Measurements from ENCODE around the gene FUZ. TPM values are rescaled to one million over a fixed set of nuclear protein-coding genes. Genes with fewer than 3 reads are reported as not detected.

Gene FUZ
- total RNA-seq, 4 donors from 2014 or later = 14.8 to 23.0 (median 20.1) TPM

GRCh38 chr19:49860336-49861102 lies 47.4 kb upstream of the FUZ start:
- no peak for ATAC-seq
- TF ChIP-seq, protein P1, sequence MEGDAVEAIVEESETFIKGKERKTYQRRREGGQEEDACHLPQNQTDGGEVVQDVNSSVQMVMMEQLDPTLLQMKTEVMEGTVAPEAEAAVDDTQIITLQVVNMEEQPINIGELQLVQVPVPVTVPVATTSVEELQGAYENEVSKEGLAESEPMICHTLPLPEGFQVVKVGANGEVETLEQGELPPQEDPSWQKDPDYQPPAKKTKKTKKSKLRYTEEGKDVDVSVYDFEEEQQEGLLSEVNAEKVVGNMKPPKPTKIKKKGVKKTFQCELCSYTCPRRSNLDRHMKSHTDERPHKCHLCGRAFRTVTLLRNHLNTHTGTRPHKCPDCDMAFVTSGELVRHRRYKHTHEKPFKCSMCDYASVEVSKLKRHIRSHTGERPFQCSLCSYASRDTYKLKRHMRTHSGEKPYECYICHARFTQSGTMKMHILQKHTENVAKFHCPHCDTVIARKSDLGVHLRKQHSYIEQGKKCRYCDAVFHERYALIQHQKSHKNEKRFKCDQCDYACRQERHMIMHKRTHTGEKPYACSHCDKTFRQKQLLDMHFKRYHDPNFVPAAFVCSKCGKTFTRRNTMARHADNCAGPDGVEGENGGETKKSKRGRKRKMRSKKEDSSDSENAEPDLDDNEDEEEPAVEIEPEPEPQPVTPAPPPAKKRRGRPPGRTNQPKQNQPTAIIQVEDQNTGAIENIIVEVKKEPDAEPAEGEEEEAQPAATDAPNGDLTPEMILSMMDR (IDR thresholded peaks at IDR 0.05) = no peak
- no peak for TF ChIP-seq POLR2AphosphoS5 (IDR thresholded peaks at IDR 0.05)
- TF ChIP-seq POLR2A (IDR thresholded peaks at IDR 0.05) = no peak
- no peak for TF ChIP-seq EP300 (IDR thresholded peaks at IDR 0.05)
- H3K4me1 ChIP-seq = peaks cover 0 to 43% (median 4%) of the 10 kb centered on the region in 3 donors
- no peaks in the 10 kb centered on the region for H3K27me3 ChIP-seq
- H3K9me3 ChIP-seq = no peaks in the 10 kb centered on the region
- peak overlapping the region in 1 of 2 donors; percentile 14 for H3K4me3 ChIP-seq
- 49 to 56% methylated on average over 3 to 8 of the region's 17 CpGs for WGBS, 2 donors (ENCODE audit: low coverage in 1 of 2)
- H3K36me3 ChIP-seq = peaks cover 0 to 90% of the 10 kb centered on the region in 2 donors
- H3K27ac ChIP-seq = peak overlapping the region in 3 of 4 donors; percentile 49 to 73 (median 68)

DNA sequence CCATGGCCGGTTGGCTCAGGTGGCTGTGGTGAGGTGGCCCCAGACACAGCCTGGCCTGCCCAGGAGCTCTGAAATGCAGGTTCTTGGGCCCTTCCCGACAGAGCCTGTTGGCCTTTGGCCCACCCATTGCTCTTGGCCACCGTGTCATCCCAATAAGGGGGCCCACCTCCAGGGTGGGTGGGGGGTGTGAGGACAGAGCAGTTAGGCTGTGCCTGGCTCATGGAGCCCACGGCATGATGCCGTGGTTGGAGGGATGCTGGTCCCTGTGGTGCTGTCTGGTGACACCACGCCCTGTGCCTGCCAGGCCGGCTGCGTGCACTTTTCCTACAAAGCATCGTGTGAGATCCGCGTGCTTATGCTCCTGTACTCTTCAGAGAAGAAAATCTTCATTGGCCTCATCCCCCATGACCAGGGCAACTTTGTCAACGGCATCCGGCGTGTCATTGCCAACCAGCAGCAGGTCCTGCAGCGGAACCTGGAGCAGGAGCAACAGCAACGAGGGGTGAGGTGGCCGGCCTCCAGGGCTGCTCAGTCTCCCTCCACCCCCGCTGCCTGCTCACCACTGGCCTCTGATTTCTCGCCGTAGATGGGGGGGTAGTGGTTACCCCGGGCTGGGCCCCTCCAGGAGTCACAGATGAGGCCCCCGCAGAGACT lies 46.7 kb upstream of the FUZ start:
- peak overlapping the region in 2 of 4 donors; percentile 68 to 73 for H3K27ac ChIP-seq
- peaks cover 0 to 40% (median 0%) of the 10 kb centered on the region in 3 donors for H3K4me1 ChIP-seq
- 84% methylated on average over 6 of the region's 22 CpGs; no CpG with 5 or more reads in 1 of the 2 donors for WGBS, 2 donors (ENCODE audit: low coverage in 1 of 2)
- no peaks in the 10 kb centered on the region for H3K9me3 ChIP-seq
- no peak for ATAC-seq
- TF ChIP-seq POLR2AphosphoS5 (IDR thresholded peaks at IDR 0.05) (no peak), EP300 (IDR thresholded peaks at IDR 0.05) (no peak), POLR2A (IDR thresholded peaks at IDR 0.05) (no peak)
- TF ChIP-seq, protein P1 (IDR thresholded peaks at IDR 0.05) = no peak
- H3K27me3 ChIP-seq = no peaks in the 10 kb centered on the region
- peaks cover 0 to 98% of the 10 kb centered on the region in 2 donors for H3K36me3 ChIP-seq
- H3K4me3 ChIP-seq = no peak overlapping the region

DNA sequence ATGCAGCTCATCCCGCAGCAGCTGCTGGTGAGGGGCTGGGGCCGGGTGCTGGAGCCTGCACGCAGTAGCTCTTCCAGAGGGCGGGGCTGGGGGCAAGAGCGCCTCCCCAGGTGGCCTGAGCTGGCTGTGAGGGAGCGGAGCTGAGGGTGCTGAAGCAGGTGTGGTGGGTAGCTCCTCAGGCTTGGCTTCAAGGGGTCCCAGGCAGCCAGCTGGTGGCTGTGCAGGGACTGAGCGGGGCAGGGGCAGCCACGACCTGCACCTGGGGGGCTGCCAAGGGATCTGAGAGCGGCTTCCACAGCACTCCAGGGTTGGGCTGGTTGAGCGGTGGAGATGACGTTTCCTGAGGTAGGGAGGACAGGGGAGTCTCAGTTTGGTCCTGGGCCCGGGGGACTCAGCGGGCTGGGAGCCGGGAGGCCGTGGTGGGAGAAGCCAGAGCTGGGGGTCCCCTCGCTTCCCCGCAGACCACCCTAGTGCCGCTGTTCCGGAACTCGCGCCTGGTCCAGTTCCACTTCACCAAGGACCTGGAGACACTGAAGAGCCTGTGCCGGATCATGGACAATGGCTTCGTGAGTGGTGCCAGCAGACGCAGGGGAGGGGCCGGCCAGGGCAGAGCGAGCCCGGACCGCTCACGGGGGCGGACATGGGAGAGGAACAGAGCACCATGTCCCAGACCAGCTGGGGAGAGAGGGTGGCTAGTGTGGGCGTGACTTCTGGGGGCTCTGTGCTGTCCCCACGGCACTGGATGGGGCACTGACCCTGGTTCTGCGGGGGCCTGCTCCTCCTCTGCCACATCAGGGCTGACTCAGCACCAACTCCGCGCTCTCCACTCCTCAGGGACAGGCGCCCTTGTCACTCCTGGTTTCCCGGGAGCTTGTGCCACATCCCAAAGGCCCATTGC lies 45.2 kb upstream of the FUZ start:
- peak overlapping the region in 3 of 4 donors; percentile 11 to 73 (median 15) for H3K27ac ChIP-seq
- 88% methylated on average over 15 of the region's 37 CpGs; no CpG with 5 or more reads in 1 of the 2 donors for WGBS, 2 donors (ENCODE audit: low coverage in 1 of 2)
- ATAC-seq = no peak
- no peaks in the 10 kb centered on the region for H3K27me3 ChIP-seq
- no peak overlapping the region for H3K4me3 ChIP-seq
- H3K36me3 ChIP-seq = peaks cover 0 to 92% of the 10 kb centered on the region in 2 donors
- no peaks in the 10 kb centered on the region for H3K9me3 ChIP-seq
- peaks cover 0 to 48% (median 4%) of the 10 kb centered on the region in 3 donors for H3K4me1 ChIP-seq
- TF ChIP-seq, protein P1 (IDR thresholded peaks at IDR 0.05) = no peak
- TF ChIP-seq POLR2AphosphoS5 (IDR thresholded peaks at IDR 0.05) = no peak
- no peak for TF ChIP-seq POLR2A (IDR thresholded peaks at IDR 0.05)
- no peak for TF ChIP-seq EP300 (IDR thresholded peaks at IDR 0.05)

DNA sequence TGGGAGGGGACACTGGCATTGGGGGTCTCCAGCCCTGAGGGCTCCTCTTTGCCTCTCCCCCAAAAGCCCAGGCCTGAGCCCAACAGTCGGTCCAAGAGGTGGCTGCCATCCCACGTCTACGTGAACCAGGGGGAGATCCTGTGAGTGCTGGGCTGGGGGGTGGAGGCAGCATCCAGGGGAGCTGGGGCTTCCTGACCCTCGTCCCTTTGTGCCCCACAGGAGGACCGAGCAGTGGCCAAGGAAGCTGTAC lies 44.7 kb upstream of the FUZ start:
- Histone ChIP-seq H3K27ac (peak overlapping the region in 2 of 4 donors; percentile 11 to 31), H3K27me3 (no peaks in the 10 kb centered on the region), H3K36me3 (peaks cover 0 to 86% of the 10 kb centered on the region in 2 donors), H3K4me3 (no peak overlapping the region), H3K9me3 (no peaks in the 10 kb centered on the region), H3K4me1 (peaks cover 0 to 53% (median 5%) of the 10 kb centered on the region in 3 donors)
- TF ChIP-seq EP300 (IDR thresholded peaks at IDR 0.05) (no peak), POLR2A (IDR thresholded peaks at IDR 0.05) (no peak), POLR2AphosphoS5 (IDR thresholded peaks at IDR 0.05) (no peak)
- TF ChIP-seq, protein P1 (IDR thresholded peaks at IDR 0.05) = no peak
- no peak for ATAC-seq
- no CpG with 5 or more reads among the region's 5 CpGs for WGBS, 2 donors (ENCODE audit: low coverage in 1 of 2)

All from gastroesophageal sphincter (tissue), 4 donors.